Mesodermal cell (in vitro differentiated cells): ENCODE data around the gene ZNF511.

Experiments used
- H3K27ac ChIP-seq: 2 replicates; pipeline ENCODE4 v1.7.0; 2013; ENCODE audit warnings: mild to moderate bottlenecking, low read depth, low read length, moderate library complexity; ENCODE audit not compliant: severe bottlenecking
- H3K36me3 ChIP-seq: 2 replicates; pipeline ENCODE4 v1.7.1; 2013; ENCODE audit warnings: mild to moderate bottlenecking, low read length, moderate library complexity; ENCODE audit not compliant: control insufficient read depth, insufficient read depth
- H3K4me1 ChIP-seq: one replicate; pipeline ENCODE4 v1.7.1; 2013; ENCODE audit warnings: mild to moderate bottlenecking, low read length; ENCODE audit not compliant: insufficient read depth, control insufficient read depth, poor library complexity, severe bottlenecking
- H3K4me3 ChIP-seq: 2 replicates; pipeline ENCODE4 v1.7.0; 2013; ENCODE audit warnings: low read length, control low read depth, mild to moderate bottlenecking; ENCODE audit not compliant: insufficient read depth, poor library complexity, severe bottlenecking; ENCODE audit errors: extremely low read depth
- H3K9me3 ChIP-seq: 2 replicates; pipeline ENCODE4 v1.7.1; 2013; ENCODE audit warnings: mild to moderate bottlenecking, low read length, moderate library complexity; ENCODE audit not compliant: control insufficient read depth
- WGBS, 2 experiments: methylation state at CpG; one replicate each; pipeline ENCODE4 v1.1.5; 2013; ENCODE audit warnings: missing lambda C conversion rate in 2 of 2; ENCODE audit not compliant: insufficient coverage in 2 of 2; 5-methylcytosine and 5-hydroxymethylcytosine counted together

The ZNF511 gene

DNA sequence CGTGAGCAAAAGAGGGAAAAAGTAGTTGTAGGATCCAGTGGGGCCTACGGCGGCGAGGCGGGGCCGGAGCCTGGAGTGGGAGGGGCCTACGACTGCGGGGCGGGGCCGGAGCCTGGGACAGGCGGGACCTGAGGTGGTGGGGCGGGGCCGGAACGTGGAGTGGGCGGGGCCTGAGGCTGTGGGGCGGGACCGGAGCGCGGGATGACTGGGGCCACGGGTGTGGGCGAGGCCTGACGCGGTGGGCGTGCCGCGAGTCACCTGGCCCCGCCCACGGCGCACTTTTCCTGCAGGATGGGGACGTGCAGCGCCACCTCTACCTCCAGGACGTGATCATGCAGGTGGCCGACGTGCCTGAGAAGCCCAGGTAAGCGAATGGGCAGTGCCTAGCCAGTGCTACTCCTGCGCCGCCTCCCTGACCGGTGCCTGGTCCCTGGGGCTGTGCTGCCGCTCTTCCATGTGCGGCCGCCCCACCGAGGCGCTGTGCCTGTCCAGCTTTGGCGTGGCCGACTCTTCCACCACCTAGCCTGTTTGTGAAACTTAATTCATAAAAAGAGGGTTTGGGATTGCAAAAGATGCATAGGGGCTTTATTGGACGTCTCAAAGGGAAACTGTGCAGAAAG lies 496 bp downstream of the ZNF511 start:
- peaks cover 33% of the 10 kb centered on the region for H3K36me3 ChIP-seq
- peaks cover 2% of the 10 kb centered on the region for H3K4me1 ChIP-seq
- no peaks in the 10 kb centered on the region for H3K9me3 ChIP-seq
- WGBS, 2 experiments, result 30 to 32% methylated on average over 39 of the region's 46 CpGs
- peak overlapping the region; percentile 96 for H3K27ac ChIP-seq
- peak overlapping the region; percentile 87 for H3K4me3 ChIP-seq

DNA sequence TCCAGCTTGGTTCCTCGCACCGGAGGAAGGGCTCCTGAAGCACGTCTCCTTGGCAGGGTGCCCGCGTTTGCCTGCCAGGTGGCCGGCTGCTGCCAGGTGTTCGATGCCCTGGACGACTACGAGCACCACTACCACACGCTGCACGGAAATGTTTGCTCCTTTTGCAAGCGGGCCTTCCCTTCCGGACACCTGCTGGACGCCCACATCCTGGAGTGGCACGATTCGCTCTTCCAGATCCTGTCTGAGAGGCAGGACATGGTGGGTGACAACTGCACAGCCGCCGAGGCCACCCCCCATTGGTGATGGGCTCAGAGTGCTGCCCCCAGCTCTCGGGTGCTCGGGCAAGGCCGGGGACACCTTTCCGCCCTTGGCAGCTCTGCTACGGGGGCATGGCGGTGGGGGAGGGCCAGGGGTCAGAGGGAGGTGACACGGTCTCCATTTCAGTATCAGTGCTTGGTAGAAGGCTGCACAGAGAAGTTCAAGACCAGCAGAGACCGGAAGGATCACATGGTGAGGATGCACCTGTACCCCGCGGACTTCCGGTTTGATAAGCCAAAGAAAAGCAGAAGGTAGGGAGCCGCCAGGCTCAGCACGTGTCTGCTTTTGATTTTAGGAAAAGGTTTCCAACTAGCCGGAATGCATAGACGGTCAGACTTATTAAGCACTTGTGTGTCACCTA lies 1.1 kb downstream of the ZNF511 start:
- Histone ChIP-seq H3K4me3 (peak overlapping the region; percentile 87), H3K9me3 (no peaks in the 10 kb centered on the region)
- WGBS, 2 experiments, result 97% methylated on average over 27 to 33 of the region's 33 CpGs

DNA sequence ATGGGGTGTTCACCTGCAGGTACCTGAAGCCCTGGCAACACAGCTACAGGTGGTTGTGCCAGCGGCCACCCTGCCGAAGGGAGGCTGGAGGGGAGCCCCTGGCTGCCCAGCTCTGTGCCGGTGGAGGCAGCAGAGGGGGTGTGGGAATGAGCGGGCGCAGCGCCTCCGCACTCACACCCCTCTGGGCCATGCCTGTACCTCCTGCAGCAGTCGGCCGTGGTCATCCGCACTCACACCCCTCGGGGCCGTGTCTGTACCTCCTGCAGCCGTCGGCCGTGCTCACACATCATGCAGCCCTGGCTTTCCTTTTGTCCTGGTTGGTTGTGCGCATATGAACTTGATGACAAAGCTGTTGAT lies 1.7 kb downstream of the ZNF511 start:
- WGBS, 2 experiments, result 95 to 96% methylated on average over 12 to 15 of the region's 16 CpGs
- no peak overlapping the region for H3K27ac ChIP-seq
- peaks cover 30% of the 10 kb centered on the region for H3K36me3 ChIP-seq
- H3K4me3 ChIP-seq, result no peak overlapping the region
- peaks cover 2% of the 10 kb centered on the region for H3K4me1 ChIP-seq
- no peaks in the 10 kb centered on the region for H3K9me3 ChIP-seq

More for the DNA sequence above, 1.1 kb downstream of the ZNF511 start:
- Histone ChIP-seq H3K27ac (no peak overlapping the region), H3K4me1 (peaks cover 2% of the 10 kb centered on the region), H3K36me3 (peaks cover 30% of the 10 kb centered on the region)

GRCh38 chr10:133310789-133311188 lies 2.1 kb downstream of the ZNF511 start:
- WGBS, 2 experiments, result 85 to 100% methylated on average over 5 to 6 of the region's 8 CpGs
- Histone ChIP-seq H3K4me3 (no peak overlapping the region), H3K9me3 (no peaks in the 10 kb centered on the region), H3K36me3 (peaks cover 30% of the 10 kb centered on the region), H3K27ac (no peak overlapping the region), H3K4me1 (peaks cover 1% of the 10 kb centered on the region)

GRCh38 chr10:133311570-133311969 lies 2.9 kb downstream of the ZNF511 start:
- Histone ChIP-seq H3K36me3 (peaks cover 30% of the 10 kb centered on the region), H3K27ac (no peak overlapping the region), H3K4me1 (no peaks in the 10 kb centered on the region), H3K9me3 (no peaks in the 10 kb centered on the region), H3K4me3 (no peak overlapping the region)
- WGBS, 2 experiments, result 91 to 96% methylated on average over 10 of the region's 10 CpGs

DNA sequence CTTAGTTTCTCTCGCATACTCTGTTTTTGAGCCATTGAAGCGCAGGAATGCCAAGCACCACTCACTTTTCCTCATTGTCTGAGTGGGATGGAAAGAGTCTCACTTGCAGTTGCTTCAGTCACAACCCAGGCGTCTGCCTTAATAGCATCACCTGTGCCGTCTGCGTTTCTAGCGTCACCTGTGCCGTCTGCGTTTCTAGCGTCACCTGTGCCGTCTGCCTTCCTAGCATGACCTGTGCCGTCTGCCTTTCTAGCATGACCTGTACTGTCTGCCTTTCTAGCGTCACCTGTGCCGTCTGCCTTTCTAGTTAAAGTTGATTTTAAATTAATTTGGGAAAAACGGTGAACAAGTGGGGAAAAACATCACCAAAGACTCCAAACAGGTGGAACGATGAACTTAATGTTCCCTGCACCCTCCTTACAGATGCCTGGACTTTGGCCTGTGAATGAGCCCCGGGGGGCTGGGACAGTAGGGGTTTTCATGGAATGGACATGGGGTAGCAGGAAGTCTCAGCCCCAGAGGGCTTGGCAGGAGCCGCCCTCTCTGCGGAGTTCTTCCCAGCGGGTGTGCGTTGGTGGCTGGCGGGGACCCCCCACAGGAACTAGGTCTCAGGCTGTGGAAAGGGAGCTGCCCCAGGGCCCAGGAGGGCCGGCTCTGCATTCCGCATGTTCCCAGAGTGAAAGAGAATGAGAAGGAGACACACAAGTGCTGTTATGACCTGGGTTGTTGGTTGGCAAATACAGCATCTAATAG lies 3.5 kb downstream of the ZNF511 start:
- WGBS, 2 experiments, result 91 to 97% methylated on average over 18 to 21 of the region's 23 CpGs
- Histone ChIP-seq H3K4me3 (no peak overlapping the region), H3K9me3 (no peaks in the 10 kb centered on the region), H3K36me3 (peaks cover 26% of the 10 kb centered on the region), H3K4me1 (no peaks in the 10 kb centered on the region), H3K27ac (no peak overlapping the region)

DNA sequence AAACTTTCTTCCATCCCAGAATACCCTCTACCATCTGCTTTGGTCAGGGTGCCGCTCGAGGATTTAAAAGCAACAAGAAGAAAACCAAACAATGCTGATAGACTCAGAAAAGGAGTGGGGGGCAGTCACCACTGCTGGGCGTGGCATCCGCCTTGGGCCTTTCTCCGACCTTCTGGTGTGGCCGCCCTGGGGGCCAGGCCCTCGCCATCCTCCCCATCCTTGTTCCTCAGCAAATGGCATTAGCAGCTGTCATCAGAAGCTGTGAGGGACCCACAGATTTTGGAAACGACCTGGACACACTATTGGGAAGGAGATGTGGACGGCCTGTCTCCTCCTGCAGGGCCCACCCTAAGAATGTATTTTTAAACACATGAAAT lies 4.0 kb downstream of the ZNF511 start:
- Histone ChIP-seq H3K9me3 (no peaks in the 10 kb centered on the region), H3K36me3 (peaks cover 26% of the 10 kb centered on the region), H3K27ac (no peak overlapping the region), H3K4me3 (no peak overlapping the region), H3K4me1 (no peaks in the 10 kb centered on the region)
- WGBS, 2 experiments, result 94 to 95% methylated on average over 3 to 7 of the region's 9 CpGs

DNA sequence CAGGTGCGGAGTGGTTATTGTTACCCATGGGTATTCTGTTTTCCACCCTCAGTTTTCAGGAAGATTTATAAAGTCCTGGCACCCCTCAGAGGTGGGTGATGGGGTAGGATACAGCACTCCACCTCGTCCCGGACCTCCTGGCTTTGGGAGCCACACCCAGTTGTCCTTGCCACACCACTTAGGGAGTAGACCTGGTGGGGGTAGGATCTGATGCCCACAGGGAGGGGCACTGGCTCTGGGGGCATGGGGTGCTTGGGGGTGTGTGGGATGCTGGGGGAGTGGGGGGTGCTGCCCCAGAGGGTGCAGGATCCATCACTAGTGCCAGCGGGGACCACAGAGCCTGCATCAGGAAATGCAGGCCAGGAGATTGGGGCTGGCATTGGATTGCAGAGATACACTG lies 4.5 kb downstream of the ZNF511 start:
- 88% methylated on average over 3 of the region's 4 CpGs; no CpG with 5 or more reads in 1 of the 2 experiments for WGBS, 2 experiments
- Histone ChIP-seq H3K36me3 (peaks cover 26% of the 10 kb centered on the region), H3K4me1 (no peaks in the 10 kb centered on the region)

DNA sequence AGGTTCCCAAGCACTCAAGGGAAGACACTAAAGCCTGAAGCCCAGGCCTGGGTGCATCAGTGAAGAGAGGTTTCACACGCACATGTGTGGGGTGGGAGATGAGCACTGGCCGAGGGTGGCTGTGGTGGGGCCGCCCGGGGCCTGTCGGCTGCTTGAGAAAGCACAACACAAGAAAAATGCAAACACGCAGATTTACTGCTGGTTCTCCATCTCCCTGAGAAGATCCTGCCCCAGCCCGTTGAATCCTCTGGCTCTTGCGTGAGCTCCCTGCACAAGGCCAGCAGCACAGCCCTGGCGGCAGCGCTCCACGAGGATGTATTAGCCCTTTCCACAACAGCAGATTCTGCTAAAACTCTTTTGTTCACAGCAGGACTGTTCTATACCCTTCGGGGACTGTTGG lies 6.2 kb downstream of the ZNF511 start:
- Histone ChIP-seq H3K4me3 (no peak overlapping the region), H3K9me3 (no peaks in the 10 kb centered on the region), H3K4me1 (no peaks in the 10 kb centered on the region), H3K27ac (no peak overlapping the region), H3K36me3 (peaks cover 22% of the 10 kb centered on the region)
- WGBS, 2 experiments, result 90 to 92% methylated on average over 11 to 12 of the region's 12 CpGs

More for the DNA sequence above, 4.5 kb downstream of the ZNF511 start:
- Histone ChIP-seq H3K27ac (no peak overlapping the region), H3K4me3 (no peak overlapping the region), H3K9me3 (no peaks in the 10 kb centered on the region)

DNA sequence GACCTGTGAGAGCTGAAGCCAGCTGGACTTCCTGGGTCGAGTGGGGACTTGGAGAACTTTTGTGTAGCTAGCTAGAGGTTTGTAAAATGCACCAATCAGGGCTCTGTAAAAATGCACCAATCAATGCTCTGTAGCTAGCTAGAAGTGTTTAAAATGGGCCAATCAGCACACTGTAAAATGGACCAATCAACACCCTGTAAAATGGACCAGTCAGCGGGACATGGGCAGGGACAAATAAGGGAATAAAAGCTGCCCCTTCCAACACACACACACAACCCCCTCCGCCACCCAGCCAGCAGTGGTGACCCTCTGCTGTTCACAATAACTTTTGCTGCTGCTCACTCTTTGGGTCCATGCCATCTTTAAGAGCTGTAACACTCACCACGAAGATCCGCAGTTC lies 7.1 kb downstream of the ZNF511 start:
- no peak overlapping the region for H3K4me3 ChIP-seq
- peaks cover 13% of the 10 kb centered on the region for H3K36me3 ChIP-seq
- H3K4me1 ChIP-seq, result no peaks in the 10 kb centered on the region
- 88 to 92% methylated on average over 3 to 5 of the region's 5 CpGs for WGBS, 2 experiments
- H3K27ac ChIP-seq, result no peak overlapping the region
- no peaks in the 10 kb centered on the region for H3K9me3 ChIP-seq

DNA sequence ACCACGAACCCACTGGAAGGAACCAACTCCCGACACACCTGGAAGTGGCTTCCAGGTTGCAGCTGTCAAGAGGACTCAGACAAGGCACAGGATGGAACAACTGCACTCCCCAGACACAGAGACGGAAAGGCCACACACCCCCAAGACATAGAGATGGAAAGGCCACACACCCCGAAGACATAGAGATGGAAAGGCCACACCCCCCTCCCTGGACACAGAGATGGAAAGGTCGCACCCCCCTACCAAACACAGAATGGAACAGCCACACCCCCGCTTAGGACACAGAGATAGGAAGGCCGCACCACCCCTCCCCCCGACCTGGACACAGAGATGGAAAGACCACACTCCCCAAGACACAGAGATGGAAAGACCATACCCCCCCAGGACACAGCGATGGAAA lies 7.6 kb downstream of the ZNF511 start:
- Histone ChIP-seq H3K4me1 (no peaks in the 10 kb centered on the region), H3K4me3 (no peak overlapping the region), H3K36me3 (peaks cover 11% of the 10 kb centered on the region), H3K9me3 (no peaks in the 10 kb centered on the region), H3K27ac (no peak overlapping the region)
- 81 to 100% methylated on average over 1 to 2 of the region's 9 CpGs for WGBS, 2 experiments
